ENCODE data around the gene ZFP36L2. TPM values are rescaled to one million over a fixed set of nuclear protein-coding genes. Genes with fewer than 3 reads are reported as not detected.

Gene ZFP36L2
- total and polyA plus RNA-seq, 2 donors (not counting 3 experiments of a cell fraction or from before 2014, with no cell fraction given) = 14.5 to 75.9 TPM

DNA sequence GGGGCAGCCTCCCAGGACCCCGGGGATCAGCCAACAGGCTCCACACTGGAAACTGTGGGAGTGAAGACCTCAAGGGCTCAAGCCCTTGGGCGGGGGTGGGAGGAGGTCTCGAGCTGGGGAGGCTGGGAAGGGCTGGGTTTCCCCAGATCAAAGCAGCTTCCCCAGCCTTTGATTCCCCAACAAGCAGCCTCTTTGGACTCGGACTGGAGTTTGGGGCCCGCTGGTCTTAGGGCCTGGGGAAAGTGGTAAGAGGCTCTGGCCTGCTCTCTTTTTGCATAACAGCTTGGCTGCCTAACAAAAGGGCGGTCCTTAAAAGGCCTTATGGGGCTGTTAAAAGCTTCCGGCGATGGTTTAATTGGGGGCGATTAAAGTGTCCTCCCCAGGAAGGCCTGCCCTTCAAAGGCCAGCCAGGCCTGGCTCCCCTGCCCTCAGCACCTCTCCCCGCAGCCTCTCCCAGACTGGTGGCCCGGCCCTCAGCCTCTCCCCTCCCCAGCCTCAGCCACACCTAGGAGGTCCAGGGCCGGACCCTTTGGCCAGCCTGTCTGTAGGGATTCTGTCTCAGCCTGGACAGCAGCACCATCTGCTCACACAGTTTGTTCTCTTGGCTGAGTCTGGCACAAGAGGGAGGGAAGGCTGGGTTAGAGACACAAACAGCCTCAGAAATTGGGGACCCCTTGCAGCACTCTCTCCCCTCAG, 39.6 kb downstream of the ZFP36L2 start:
- DNase-seq (ENCODE audit: low read depth, low spot score) = no peak
- Histone ChIP-seq H3K4me3 (replicated peaks in 1 of 3; ENCODE audit: insufficient read depth in 1 of 3, low read depth in 1 of 3, low read length in 3 of 3) (no peak overlapping the region), H3K9me1 (replicated peaks; ENCODE audit: control insufficient read depth, extremely low read depth, insufficient read depth, low read length) (no peaks in the 10 kb centered on the region), H3K9me3 (replicated peaks; ENCODE audit: control insufficient read depth, insufficient read depth, low read length) (no peaks in the 10 kb centered on the region), H3K79me2 (ENCODE audit: control insufficient read depth, insufficient read depth, low read length) (no peaks in the 10 kb centered on the region), H3K4me2 (ENCODE audit: insufficient read depth, low read length) (no peak overlapping the region), H2AFZ (ENCODE audit: low read depth, low read length) (no peak overlapping the region), H3K36me3 (ENCODE audit: control insufficient read depth in 2 of 2, extremely low read depth in 1 of 2, insufficient read depth in 2 of 2, low read length in 2 of 2) (no peaks in the 10 kb centered on the region), H3K9ac (replicated peaks; ENCODE audit: extremely low read depth, insufficient read depth, low read length) (no peak overlapping the region), H3K27ac (ENCODE audit: insufficient read depth, low read depth, low read length) (no peak overlapping the region), H4K20me1 (replicated peaks; ENCODE audit: control insufficient read depth, extremely low read depth, insufficient read depth, low read length) (no peaks in the 10 kb centered on the region), H3K27me3 (ENCODE audit: control insufficient read depth in 2 of 2, insufficient read depth in 2 of 2, low read length in 2 of 2) (no peaks in the 10 kb centered on the region), H3K4me1 (ENCODE audit: control insufficient read depth, extremely low read depth, insufficient read depth, low read length) (peaks cover 11% of the 10 kb centered on the region)
- dilution Hi-C loops (cut with MboI; ENCODE audit: extremely low pct_ligation_motif_present, low sequenced_read_pairs) (no loop called here), intact Hi-C loops (cut with micrococcal nuclease) (no loop called here)
- no peak for FAIRE-seq
- POLR2A ChIA-PET = no interaction called here
- BruUV-seq (replicated peaks) = no TSS peak
- CTCF ChIA-PET = no interaction called here
- TF ChIP-seq POLR2A (IDR thresholded peaks at IDR 0.05; ENCODE audit: low read depth, low read length) (no peak), CTCF (IDR thresholded peaks at IDR 0.05; ENCODE audit: extremely low read depth in 1 of 2, insufficient read depth in 1 of 2, low read depth in 1 of 2, low read length in 2 of 2) (no peak), JUN (IDR thresholded peaks at IDR 0.05; ENCODE audit: borderline replicate concordance, insufficient read depth, insufficient read length, low read depth) (no peak), POLR2AphosphoS5 (IDR thresholded peaks at IDR 0.05; ENCODE audit: insufficient read depth, low read depth, low read length) (no peak), GATA2 (IDR thresholded peaks at IDR 0.05; ENCODE audit: insufficient read depth, insufficient read length, low read depth, low read length) (no peak), MYC (IDR thresholded peaks at IDR 0.05; ENCODE audit: low read depth, low read length) (no peak), MAX (IDR thresholded peaks at IDR 0.05; ENCODE audit: insufficient read depth, insufficient read length) (no peak), EZH2 (IDR thresholded peaks at IDR 0.05; ENCODE audit: borderline replicate concordance, low read depth, low read length, severe bottlenecking) (no peak), FOS (IDR thresholded peaks at IDR 0.05; ENCODE audit: borderline replicate concordance, insufficient read depth, low read length) (no peak)
